ENCODE results near the gene ARID5B.

Gene ARID5B

GRCh38 chr10:61911425-61911824 lies 9.9 kb downstream of the ARID5B start:
- Histone ChIP-seq H4K8ac (ENCODE audit: low read depth, low read length) (no peak overlapping the region), H3K79me2 (ENCODE audit: control insufficient read depth, insufficient read depth, low read length, poor library complexity) (no peaks in the 10 kb centered on the region), H3K36me3 (ENCODE audit: control insufficient read depth in 1 of 2, insufficient read depth in 2 of 2, low read length in 2 of 2) (peaks cover 0 to 2% of the 10 kb centered on the region in 2 experiments), H2AFZ (ENCODE audit: insufficient read depth, low read length, poor library complexity) (no peak overlapping the region), H4K12ac (ENCODE audit: low read depth, low read length) (no peak overlapping the region), H3K4me3 (ENCODE audit: low read depth, low read length) (no peak overlapping the region), H3K27ac (ENCODE audit: low read depth, low read length) (no peak overlapping the region), H3K23ac (ENCODE audit: low read length) (peak overlapping the region; percentile 61), H3K18ac (ENCODE audit: low read length) (no peak overlapping the region), H3K79me1 (ENCODE audit: low read length) (no peaks in the 10 kb centered on the region), H3K4me1 (ENCODE audit: control insufficient read depth in 1 of 2, insufficient read depth in 2 of 2, low read length in 2 of 2) (no peaks in the 10 kb centered on the region), H2AK5ac (ENCODE audit: low read length) (no peak overlapping the region), H2BK12ac (ENCODE audit: low read length) (no peak overlapping the region), H4K91ac (ENCODE audit: low read depth, low read length) (no peak overlapping the region), H2BK5ac (ENCODE audit: low read depth, low read length, poor library complexity) (no peak overlapping the region), H2BK120ac (ENCODE audit: insufficient read depth, low read length, poor library complexity) (no peak overlapping the region), H3K27me3 (ENCODE audit: insufficient read depth, low read length) (no peaks in the 10 kb centered on the region), H3K9ac (ENCODE audit: low read length) (no peak overlapping the region), H3K9me3 (ENCODE audit: insufficient read depth, low read depth, low read length) (no peaks in the 10 kb centered on the region), H3K4ac (ENCODE audit: low read depth, low read length) (no peak overlapping the region), H3K14ac (ENCODE audit: low read length) (no peak overlapping the region), H3K4me2 (ENCODE audit: low read length) (no peak overlapping the region)
- no peak for DNase-seq
- WGBS (ENCODE audit: extremely low coverage, insufficient coverage, insufficient read length): no CpG with 5 or more reads among the region's 5 CpGs

- no peak overlapping the region for H3K18ac ChIP-seq (ENCODE audit: low read length)
- no peaks in the 10 kb centered on the region for H3K79me2 ChIP-seq (ENCODE audit: control insufficient read depth, insufficient read depth, low read length, poor library complexity)
- H4K12ac ChIP-seq (ENCODE audit: low read depth, low read length): no peak overlapping the region
- H3K9ac ChIP-seq (ENCODE audit: low read length): no peak overlapping the region
- H3K4me1 ChIP-seq (ENCODE audit: control insufficient read depth in 1 of 2, insufficient read depth in 2 of 2, low read length in 2 of 2): no peaks in the 10 kb centered on the region
- H2BK120ac ChIP-seq (ENCODE audit: insufficient read depth, low read length, poor library complexity): no peak overlapping the region
- no peak overlapping the region for H4K8ac ChIP-seq (ENCODE audit: low read depth, low read length)
- no peak overlapping the region for H3K23ac ChIP-seq (ENCODE audit: low read length)
- H2BK12ac ChIP-seq (ENCODE audit: low read length): no peak overlapping the region
- no peaks in the 10 kb centered on the region for H3K79me1 ChIP-seq (ENCODE audit: low read length)
- no peaks in the 10 kb centered on the region for H3K27me3 ChIP-seq (ENCODE audit: insufficient read depth, low read length)
- H3K4me3 ChIP-seq (ENCODE audit: low read depth, low read length): no peak overlapping the region
- no peak overlapping the region for H3K4me2 ChIP-seq (ENCODE audit: low read length)
- no peak for DNase-seq
- no peak overlapping the region for H4K91ac ChIP-seq (ENCODE audit: low read depth, low read length)
- H3K36me3 ChIP-seq (ENCODE audit: control insufficient read depth in 1 of 2, insufficient read depth in 2 of 2, low read length in 2 of 2): peaks cover 0 to 2% of the 10 kb centered on the region in 2 experiments
- no peak overlapping the region for H2AK5ac ChIP-seq (ENCODE audit: low read length)
- H3K14ac ChIP-seq (ENCODE audit: low read length): no peak overlapping the region
- H2BK5ac ChIP-seq (ENCODE audit: low read depth, low read length, poor library complexity): no peak overlapping the region
- H3K27ac ChIP-seq (ENCODE audit: low read depth, low read length): no peak overlapping the region
- no peak overlapping the region for H2AFZ ChIP-seq (ENCODE audit: insufficient read depth, low read length, poor library complexity)
- H3K9me3 ChIP-seq (ENCODE audit: insufficient read depth, low read depth, low read length): no peaks in the 10 kb centered on the region
- no CpG with 5 or more reads among the region's 2 CpGs for WGBS (ENCODE audit: extremely low coverage, insufficient coverage, insufficient read length)
- no peak overlapping the region for H3K4ac ChIP-seq (ENCODE audit: low read depth, low read length)
These were observed 11.5 kb downstream of the ARID5B start for GRCh38 chr10:61912981-61913380.

GRCh38 chr10:61918140-61918539 lies 16.6 kb downstream of the ARID5B start:
- Histone ChIP-seq H4K91ac (ENCODE audit: low read depth, low read length) (no peak overlapping the region), H3K14ac (ENCODE audit: low read length) (no peak overlapping the region), H3K4me1 (ENCODE audit: control insufficient read depth in 1 of 2, insufficient read depth in 2 of 2, low read length in 2 of 2) (no peaks in the 10 kb centered on the region), H2BK12ac (ENCODE audit: low read length) (no peak overlapping the region), H3K9ac (ENCODE audit: low read length) (no peak overlapping the region), H3K79me1 (ENCODE audit: low read length) (no peaks in the 10 kb centered on the region), H3K4me3 (ENCODE audit: low read depth, low read length) (no peak overlapping the region), H3K36me3 (ENCODE audit: control insufficient read depth in 1 of 2, insufficient read depth in 2 of 2, low read length in 2 of 2) (no peaks in the 10 kb centered on the region), H2AFZ (ENCODE audit: insufficient read depth, low read length, poor library complexity) (no peak overlapping the region), H3K9me3 (ENCODE audit: insufficient read depth, low read depth, low read length) (no peaks in the 10 kb centered on the region), H3K18ac (ENCODE audit: low read length) (no peak overlapping the region), H4K8ac (ENCODE audit: low read depth, low read length) (no peak overlapping the region), H2AK5ac (ENCODE audit: low read length) (no peak overlapping the region), H3K27me3 (ENCODE audit: insufficient read depth, low read length) (no peaks in the 10 kb centered on the region), H2BK5ac (ENCODE audit: low read depth, low read length, poor library complexity) (no peak overlapping the region), H3K79me2 (ENCODE audit: control insufficient read depth, insufficient read depth, low read length, poor library complexity) (no peaks in the 10 kb centered on the region), H3K4ac (ENCODE audit: low read depth, low read length) (no peak overlapping the region), H4K12ac (ENCODE audit: low read depth, low read length) (no peak overlapping the region), H3K27ac (ENCODE audit: low read depth, low read length) (no peak overlapping the region), H2BK120ac (ENCODE audit: insufficient read depth, low read length, poor library complexity) (no peak overlapping the region), H3K23ac (ENCODE audit: low read length) (no peak overlapping the region), H3K4me2 (ENCODE audit: low read length) (no peak overlapping the region)
- DNase-seq: peak in 1 of 2 donors; percentile 57
- WGBS (ENCODE audit: extremely low coverage, insufficient coverage, insufficient read length): no CpG with 5 or more reads among the region's 1 CpG

- Histone ChIP-seq H3K79me2 (ENCODE audit: control insufficient read depth, insufficient read depth, low read length, poor library complexity) (no peaks in the 10 kb centered on the region), H3K18ac (ENCODE audit: low read length) (no peak overlapping the region), H3K27ac (ENCODE audit: low read depth, low read length) (no peak overlapping the region), H2BK5ac (ENCODE audit: low read depth, low read length, poor library complexity) (no peak overlapping the region), H2BK120ac (ENCODE audit: insufficient read depth, low read length, poor library complexity) (no peak overlapping the region), H3K4me2 (ENCODE audit: low read length) (no peak overlapping the region), H4K12ac (ENCODE audit: low read depth, low read length) (no peak overlapping the region), H3K79me1 (ENCODE audit: low read length) (no peaks in the 10 kb centered on the region), H3K14ac (ENCODE audit: low read length) (no peak overlapping the region), H3K9me3 (ENCODE audit: insufficient read depth, low read depth, low read length) (no peaks in the 10 kb centered on the region), H2AFZ (ENCODE audit: insufficient read depth, low read length, poor library complexity) (no peak overlapping the region), H4K91ac (ENCODE audit: low read depth, low read length) (no peak overlapping the region), H2AK5ac (ENCODE audit: low read length) (no peak overlapping the region), H3K4ac (ENCODE audit: low read depth, low read length) (no peak overlapping the region), H3K4me3 (ENCODE audit: low read depth, low read length) (no peak overlapping the region), H3K36me3 (ENCODE audit: control insufficient read depth in 1 of 2, insufficient read depth in 2 of 2, low read length in 2 of 2) (no peaks in the 10 kb centered on the region), H3K9ac (ENCODE audit: low read length) (no peak overlapping the region), H3K23ac (ENCODE audit: low read length) (no peak overlapping the region), H3K27me3 (ENCODE audit: insufficient read depth, low read length) (no peaks in the 10 kb centered on the region), H2BK12ac (ENCODE audit: low read length) (no peak overlapping the region), H3K4me1 (ENCODE audit: control insufficient read depth in 1 of 2, insufficient read depth in 2 of 2, low read length in 2 of 2) (no peaks in the 10 kb centered on the region), H4K8ac (ENCODE audit: low read depth, low read length) (no peak overlapping the region)
- WGBS (ENCODE audit: extremely low coverage, insufficient coverage, insufficient read length): no CpG with 5 or more reads among the region's 4 CpGs
- no peak for DNase-seq
These were observed 17.5 kb downstream of the ARID5B start for GRCh38 chr10:61918989-61919388.
